Type B pancreatic cell (in vitro differentiated cells): ENCODE data around the gene DBH. TPM values are rescaled to one million over a fixed set of nuclear protein-coding genes. Genes with fewer than 3 reads are reported as not detected.

ENCODE experiments used
- DNase-seq: peaks from one replicate; pipeline ENCODE4 v3.0.0; 2021; ENCODE audit warnings: mixed read lengths; ENCODE audit not compliant: unreplicated experiment; ENCODE audit errors: extremely low spot score
- H3K27ac Mint-ChIP-seq: 2 replicates; pipeline ENCODE4 v1.8.0; 2021; ENCODE audit warnings: mild to moderate bottlenecking, mixed read lengths
- H3K27me3 Mint-ChIP-seq: 2 replicates; pipeline ENCODE4 v1.8.0; 2021; ENCODE audit warnings: mixed read lengths
- H3K36me3 Mint-ChIP-seq: 2 replicates; pipeline ENCODE4 v1.8.0; 2021; ENCODE audit warnings: mixed read lengths
- H3K4me1 Mint-ChIP-seq: one replicate; pipeline ENCODE4 v1.8.0; 2021; ENCODE audit warnings: mixed read lengths; ENCODE audit not compliant: unreplicated experiment
- H3K4me3 Mint-ChIP-seq: 2 replicates; pipeline ENCODE4 v1.8.0; 2021; ENCODE audit warnings: mild to moderate bottlenecking, mixed read lengths
- H3K9me3 Mint-ChIP-seq: 2 replicates; pipeline ENCODE4 v1.8.0; 2021; ENCODE audit warnings: mixed read lengths
- total RNA-seq: library from RNA; stranded (reverse); gene quantifications from 2 replicates; pipeline ENCODE4 v1.2.1, GENCODE V29; 2021; ENCODE audit warnings: low replicate concordance
- TF ChIP-seq, protein P1 (sequence below): fragments of 200-600 bp; sonication (generic); conservative IDR thresholded peaks from 2 replicates; pipeline ENCODE4 v1.5.0; 2021; ENCODE audit warnings: antibody characterized with exemption, mild to moderate bottlenecking

Gene DBH
- total RNA-seq, 1 donor from 2014 or later: 0.12 TPM

DNA sequence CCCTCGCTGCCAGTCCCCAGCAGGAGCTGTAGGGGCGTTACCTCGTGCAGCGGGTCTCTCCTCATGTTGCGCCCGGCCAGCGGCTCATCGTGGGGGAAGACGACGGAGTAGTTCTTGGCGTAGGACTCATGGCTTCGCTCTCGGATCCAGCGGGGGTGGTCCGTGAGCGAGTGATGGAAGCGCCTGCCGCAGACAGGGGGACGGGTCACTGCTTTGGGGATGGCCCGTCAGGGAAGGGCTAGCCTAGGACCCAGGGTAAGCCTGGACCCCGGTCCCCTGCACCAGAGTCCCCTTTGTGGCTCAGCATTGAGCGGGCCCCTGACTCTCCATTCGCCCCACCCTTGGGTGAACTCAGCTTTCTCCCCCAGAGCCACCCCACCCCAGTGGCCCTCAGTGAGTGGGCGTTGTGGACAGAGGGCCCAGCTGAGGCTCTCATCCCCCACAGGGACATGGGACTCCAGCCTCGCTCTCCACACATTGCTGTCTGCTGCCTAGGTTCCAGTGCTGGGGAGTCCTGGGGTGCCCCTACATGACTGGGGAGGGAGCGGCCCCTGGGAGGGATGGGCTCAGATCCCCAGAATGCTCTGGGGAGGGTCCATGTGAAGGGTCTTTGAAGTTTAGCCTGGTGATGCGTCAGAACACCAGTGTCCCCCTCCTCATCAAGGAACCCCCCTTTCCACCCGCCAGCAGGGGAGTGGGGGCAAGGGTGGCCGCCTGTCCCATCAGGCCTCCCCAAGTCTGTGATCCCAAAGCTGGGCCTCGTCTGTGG lies 72.3 kb downstream of the DBH start:
- TF ChIP-seq, protein P1, sequence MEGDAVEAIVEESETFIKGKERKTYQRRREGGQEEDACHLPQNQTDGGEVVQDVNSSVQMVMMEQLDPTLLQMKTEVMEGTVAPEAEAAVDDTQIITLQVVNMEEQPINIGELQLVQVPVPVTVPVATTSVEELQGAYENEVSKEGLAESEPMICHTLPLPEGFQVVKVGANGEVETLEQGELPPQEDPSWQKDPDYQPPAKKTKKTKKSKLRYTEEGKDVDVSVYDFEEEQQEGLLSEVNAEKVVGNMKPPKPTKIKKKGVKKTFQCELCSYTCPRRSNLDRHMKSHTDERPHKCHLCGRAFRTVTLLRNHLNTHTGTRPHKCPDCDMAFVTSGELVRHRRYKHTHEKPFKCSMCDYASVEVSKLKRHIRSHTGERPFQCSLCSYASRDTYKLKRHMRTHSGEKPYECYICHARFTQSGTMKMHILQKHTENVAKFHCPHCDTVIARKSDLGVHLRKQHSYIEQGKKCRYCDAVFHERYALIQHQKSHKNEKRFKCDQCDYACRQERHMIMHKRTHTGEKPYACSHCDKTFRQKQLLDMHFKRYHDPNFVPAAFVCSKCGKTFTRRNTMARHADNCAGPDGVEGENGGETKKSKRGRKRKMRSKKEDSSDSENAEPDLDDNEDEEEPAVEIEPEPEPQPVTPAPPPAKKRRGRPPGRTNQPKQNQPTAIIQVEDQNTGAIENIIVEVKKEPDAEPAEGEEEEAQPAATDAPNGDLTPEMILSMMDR: no peak
- no peaks in the 10 kb centered on the region for H3K4me1 Mint-ChIP-seq
- H3K4me3 Mint-ChIP-seq: no peak overlapping the region
- no peak for DNase-seq
- no peak overlapping the region for H3K27ac Mint-ChIP-seq
- no peaks in the 10 kb centered on the region for H3K27me3 Mint-ChIP-seq
- no peaks in the 10 kb centered on the region for H3K9me3 Mint-ChIP-seq
- H3K36me3 Mint-ChIP-seq: no peaks in the 10 kb centered on the region

Other genes with a start within 250 kb of the DBH start
- gene REXO4, start 218.4 kb upstream of the DBH start, total RNA-seq: 26.5 and 28.9 TPM in 2 replicates
- 4.4 and 12.9 TPM in 2 replicates for gene ADAMTS13, start 214.0 kb upstream of the DBH start, total RNA-seq
- gene CACFD1, start 176.4 kb upstream of the DBH start, total RNA-seq: 45.6 and 51.9 TPM in 2 replicates
- gene SLC2A6, start 157.3 kb upstream of the DBH start, total RNA-seq: 8.2 and 9.7 TPM in 2 replicates
- not detected in 2 replicates for gene MYMK, start 111.4 kb upstream of the DBH start, total RNA-seq
- gene ADAMTSL2, start 101.7 kb upstream of the DBH start, total RNA-seq: 0.57 and 0.65 TPM in 2 replicates
- not detected in 2 replicates for gene FAM163B, start 27.0 kb upstream of the DBH start, total RNA-seq
- 0.76 and 6.8 TPM in 2 replicates for gene SARDH, start 102.0 kb downstream of the DBH start, total RNA-seq